NOMO-1 (cell line): Measurements from ENCODE around the gene DIP2C.
A peak's percentile ranks its signal among the peaks of the same experiment; 100 is the strongest.
"Not testable (repeated sequence)": the region's sequence is repeated elsewhere in the genome, so short reads cannot be mapped to it uniquely, and the experiment has no call there.

Experiments
- DNase-seq, 2 experiments: peaks; one replicate each; lab custom pipeline; 2025; ENCODE audit not compliant: unreplicated experiment in 2 of 2; lab: John Stamatoyannopoulos, UW

The DIP2C gene

DNA sequence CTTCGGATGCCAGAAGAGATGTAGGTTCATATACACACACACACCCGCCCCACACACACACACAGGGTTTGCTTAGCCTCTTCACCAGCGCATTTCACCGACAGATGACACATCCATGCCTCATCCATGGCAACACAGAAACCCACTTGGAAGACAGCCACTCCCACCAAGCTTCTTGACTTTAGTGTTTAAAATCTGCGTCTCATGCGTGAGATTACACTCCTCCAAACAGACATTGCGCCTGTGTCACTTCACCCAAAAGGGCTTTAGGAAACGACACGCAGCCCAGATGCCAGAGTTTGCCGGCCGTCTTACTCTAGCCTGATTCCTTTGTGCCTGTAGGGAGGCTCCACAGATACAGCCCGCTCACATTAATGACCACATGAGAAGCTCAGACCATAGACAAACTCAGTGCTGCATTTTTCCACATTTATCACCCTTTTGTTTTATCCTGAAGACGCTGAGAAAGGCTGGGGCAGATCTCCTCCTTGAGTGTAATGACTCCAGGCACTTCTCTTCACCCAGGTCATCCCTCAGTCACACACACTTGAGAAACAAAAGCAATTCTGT lies 73.8 kb downstream of the DIP2C start:
- DNase-seq: no peak

DNA sequence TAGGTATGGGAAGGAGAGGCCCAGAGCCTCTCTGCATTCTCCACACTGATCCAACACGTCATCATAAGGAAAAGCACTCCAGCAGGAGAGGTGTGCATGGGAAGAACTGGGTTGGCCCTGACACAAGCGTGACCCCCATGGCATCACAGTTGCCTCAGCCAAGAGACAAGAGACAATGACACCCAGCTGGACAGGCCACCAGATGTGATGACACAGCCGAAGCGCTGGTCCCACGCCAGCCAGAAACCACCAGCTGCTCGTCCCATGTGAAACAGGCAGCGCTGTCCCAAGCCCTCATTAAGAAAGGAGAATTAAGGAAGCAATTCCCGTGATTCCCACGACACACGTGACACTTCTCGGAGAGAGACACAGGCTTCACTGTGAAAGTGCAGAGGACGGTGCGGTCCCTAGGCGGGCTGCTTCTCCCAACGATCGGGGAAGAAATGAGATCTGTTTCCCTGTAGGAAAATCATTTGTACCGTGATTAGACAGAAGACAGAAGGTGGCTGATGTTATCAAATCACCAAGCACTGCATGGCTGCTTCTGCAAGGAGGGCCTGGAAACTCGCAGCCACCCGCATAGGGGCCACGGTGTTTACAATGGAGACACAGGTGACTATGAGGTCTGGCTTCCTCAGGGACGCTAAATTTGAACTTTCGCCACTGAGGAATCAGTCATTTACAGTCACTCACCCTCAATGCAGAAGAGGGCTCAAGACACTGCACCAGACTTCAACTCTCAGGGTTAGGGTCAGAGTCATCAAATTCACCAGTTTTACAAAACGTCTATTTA lies 74.5 kb downstream of the DIP2C start:
- no peak for DNase-seq

DNA sequence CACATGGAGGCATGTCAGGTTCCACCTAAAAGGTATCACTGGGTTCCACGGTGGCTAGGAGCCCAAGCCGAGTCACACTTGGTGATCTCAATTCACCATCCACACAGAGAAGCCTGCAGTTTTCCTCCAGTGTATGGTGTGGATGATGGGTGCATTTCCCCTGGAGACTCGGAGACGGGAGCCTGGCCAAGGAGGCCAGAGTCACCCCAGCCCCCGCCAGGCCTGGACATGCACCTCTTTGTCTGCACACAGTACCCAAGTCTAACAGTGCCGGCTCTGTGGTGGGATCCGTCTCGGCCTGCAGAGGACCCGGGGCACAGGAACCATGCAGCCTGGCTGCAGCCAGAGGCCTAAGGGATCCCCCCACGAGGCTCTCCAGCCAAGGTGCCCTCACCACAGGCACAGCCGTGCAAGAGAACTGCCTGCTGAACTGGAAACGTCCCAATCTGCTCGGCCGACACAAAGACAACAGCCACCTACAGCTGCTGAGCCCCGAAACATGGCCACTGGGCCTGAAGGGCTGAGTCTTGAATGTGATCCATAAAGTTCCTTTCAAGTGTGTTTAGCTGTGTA lies 75.2 kb downstream of the DIP2C start:
- no peak for DNase-seq

DNA sequence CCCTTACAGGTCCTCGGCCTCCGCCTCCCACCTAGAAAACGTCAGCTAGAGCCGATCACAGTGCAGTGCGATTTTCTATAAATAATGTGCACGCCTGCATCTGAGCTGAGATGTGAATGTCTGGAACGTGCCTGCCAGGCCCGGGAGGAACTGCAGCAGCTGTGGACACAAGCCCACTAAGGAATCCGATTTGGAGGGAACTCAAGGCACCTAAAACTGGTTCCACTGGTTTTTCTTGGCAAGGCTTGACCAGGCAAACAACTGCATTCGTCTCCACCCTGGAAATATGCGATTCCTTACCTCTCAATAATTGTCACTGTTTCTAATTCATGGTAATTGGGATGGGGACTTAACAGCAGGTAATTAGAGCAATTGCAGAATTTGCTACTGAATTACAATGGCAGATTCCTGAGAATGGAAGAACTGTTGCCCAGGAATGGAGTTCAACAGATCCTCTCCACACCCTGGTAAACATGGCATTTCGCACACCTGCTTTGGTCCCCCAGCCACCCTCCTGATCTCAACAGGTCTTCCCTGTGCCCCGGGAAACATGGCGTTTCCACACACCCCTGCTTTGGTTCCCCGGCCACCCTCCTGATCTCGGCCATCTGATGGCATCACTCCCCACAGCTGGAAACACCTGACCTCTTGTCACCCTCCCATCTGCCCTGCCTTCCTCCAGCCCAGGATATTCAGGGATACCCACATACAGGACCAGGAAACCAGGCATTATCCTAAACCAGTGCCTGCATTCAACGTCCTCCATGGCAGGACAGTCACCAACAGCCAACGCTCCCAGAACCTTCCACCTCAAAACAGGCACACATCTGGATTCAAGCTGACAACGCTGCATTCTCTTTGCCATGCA lies 76.0 kb downstream of the DIP2C start:
- no peak for DNase-seq

DNA sequence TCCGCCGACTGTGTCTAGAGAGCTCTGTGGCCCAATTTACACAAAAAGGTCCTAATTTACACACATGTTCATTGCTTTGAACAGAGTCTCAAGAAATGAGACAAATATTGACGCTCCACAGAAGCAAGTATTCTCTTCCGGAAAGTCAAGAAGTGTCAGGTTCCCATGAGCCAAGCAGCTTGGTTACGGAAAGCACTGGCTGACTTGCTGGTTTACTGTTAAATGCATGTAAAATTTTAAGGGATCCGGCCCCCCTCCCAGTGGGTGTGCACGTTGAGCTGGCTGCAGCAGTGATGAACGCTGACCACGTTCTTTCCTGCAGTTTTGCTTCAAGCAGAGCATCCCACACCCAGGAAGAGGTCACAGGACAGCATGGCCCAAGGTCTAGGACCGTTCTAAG lies 76.8 kb downstream of the DIP2C start:
- no peak for DNase-seq

DNA sequence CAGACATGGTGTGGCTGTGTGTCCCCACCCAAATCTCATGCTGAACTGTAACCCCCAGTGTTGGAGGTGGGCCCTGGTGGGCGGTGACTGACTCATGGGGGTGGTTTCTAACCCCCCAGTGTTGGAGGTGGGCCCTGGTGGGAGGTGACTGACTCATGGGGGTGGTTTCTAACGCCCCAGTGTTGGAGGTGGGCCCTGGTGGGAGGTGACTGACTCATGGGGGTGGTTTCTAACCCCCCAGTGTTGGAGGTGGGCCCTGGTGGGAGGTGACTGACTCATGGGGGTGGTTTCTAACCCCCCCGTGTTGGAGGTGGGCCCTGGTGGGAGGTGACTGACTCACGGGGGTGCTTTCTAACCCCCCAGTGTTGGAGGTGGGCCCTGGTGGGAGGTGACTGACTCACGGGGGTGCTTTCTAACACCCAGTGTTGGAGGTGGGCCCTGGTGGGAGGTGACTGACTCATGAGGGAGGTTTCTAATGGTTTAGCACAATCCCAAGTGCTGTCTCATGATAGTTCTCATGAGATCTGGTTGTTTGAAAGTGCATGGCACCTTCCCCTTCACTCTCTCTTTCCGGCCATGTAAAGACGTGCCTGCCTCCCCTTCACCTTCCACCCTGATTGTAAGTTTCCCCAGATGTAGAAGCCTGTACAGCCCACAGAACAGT lies 78.7 kb downstream of the DIP2C start:
- not testable (repeated sequence) for DNase-seq

DNA sequence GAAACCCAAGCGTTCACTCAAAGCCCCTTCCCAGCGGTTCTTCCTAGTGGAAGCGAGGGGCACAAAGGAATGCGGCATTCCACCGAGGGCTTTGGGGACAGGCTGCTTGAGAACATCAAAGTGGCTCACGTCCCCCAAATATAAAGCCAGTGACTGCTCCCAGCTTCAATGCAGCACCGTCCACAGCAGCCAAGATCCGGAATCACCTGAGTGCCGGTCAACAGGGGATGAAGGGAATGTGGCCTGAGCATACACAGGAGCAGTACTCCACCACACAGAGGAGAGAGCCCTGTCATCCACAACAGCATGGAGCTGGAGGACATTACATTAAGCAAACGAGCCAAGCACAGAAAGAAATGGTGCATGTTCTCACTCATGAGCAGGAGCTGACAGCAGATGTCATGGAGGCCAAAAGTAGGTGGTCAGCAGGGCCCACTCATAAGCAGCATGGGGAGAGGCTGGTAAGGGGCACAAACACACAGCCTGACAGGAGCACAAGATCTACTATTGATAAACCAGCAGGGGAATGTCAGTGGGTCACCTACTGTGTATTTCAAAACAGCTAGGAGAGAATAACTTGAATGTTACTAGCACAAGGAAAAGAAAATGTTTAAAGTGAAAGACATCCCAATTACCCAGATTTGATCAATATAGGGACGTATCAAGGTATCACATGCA lies 79.5 kb downstream of the DIP2C start:
- DNase-seq: no peak

DNA sequence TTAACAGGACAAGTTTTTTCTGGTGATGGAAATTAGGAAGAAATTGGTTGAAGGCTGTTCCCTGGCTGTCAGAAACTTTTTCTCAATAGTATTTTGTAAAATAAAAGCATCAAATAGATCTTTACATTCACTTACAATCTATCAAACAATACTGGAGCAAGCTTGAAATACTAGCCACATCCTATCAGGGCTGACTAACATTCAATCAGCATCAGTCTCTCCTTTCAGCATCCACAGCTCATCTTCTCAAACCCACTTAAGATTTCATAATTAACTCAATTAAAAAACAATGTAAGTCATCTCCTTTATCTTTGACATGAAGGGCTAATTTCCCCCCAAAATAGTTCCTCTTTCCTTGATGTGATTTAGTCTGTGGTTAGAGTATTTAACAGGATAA lies 80.2 kb downstream of the DIP2C start:
- no peak for DNase-seq

DNA sequence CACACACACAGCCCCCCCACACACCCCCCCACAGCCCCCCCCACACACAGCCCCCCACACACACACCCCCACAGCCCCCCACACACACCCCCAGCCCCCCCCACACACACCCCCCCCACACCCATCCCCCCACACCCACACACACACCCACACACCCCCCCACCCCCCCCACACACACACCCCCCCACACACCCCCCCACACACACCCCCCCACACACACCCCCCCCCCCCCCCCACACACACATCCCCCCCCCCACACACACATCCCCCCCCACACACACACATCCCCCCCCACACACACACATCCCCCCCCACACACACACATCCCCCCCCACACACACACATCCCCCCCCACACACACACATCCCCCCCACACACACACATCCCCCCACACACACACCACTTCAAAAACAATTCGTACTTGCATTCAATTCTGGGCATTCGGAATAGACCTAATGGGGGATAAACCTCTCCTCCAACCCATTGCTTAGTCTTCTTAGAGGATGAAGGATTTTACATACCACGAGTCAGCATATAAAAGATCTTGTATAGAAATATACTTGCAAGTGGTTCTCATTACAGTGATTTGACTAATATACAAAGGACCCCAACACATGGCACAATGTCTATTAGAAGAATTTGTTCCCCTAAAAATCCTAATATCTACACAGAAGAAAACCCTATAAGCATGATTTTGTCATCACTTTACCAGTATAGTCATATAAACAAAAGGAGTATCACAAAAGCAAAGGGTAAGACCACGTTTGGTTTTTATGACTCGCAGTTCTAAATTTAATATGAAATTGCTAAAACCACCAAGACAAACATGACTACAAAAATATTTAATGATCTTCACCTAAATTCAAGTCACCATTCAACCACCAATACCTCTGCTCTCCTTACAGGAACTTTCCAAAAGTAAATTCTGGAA lies 80.9 kb downstream of the DIP2C start:
- DNase-seq: no peak

DNA sequence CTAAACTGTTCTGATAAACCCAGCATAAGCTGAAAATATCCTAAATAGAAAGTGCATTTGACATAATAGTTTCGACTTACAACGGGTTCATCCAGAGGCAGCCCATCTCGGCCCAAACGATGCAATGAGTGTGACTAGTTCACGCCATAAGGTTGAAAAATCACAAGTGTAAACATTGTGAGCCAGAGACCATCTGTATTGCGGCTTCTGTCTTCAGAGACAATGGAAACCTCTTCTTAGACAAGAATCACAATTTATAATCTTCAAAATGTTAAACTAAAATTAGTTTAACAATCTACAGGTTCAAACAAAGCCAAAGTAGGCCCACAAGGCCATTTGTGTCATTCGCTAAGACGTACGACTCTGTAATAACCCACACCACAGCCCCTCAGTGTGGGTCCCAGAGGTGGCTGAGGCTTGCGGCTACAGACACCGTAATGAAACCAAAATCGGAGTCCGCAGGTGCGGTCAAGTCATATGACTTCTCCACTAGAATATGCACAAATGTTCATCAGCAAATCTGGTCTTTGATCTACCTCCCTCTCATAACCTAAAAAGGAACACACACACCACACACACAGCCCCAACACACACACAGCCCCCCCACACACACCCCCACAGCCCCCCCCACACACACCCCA lies 81.8 kb downstream of the DIP2C start:
- no peak for DNase-seq

DNA sequence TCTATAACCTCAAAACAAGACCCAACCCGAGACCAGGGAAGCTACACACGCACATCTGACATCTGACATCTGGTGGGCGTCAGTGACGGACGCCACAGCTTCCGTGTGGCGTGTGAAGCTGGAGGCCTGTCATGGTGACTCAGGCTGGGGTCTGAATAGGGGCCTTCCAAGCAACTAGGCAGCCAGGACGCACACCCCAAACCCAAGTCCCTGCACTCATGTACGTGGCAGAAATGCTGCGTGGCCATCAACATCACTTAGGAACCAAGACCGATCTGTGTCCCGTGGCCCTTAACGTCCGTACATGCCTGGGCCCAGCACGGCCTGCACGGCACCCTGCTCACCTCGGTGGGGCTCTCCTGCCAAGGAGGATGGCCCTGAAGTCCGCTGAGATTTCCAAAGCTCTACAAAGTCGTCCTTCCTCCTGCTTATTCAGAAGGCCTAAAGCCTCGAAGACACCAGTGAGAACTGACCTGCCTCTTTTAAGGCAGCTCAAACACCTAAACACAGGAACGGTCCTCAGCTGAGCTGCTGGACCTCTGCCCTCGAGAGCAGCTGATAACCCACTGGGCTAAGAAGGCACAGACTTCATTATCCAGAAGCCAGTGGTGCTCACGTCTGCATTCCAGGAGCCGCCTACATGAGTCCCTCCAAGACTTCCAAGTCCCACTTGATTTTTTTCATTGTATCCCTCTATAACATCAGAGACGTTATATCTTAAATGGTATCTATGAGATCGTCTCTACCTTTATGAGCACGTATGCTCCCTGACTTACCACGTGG lies 82.5 kb downstream of the DIP2C start:
- no peak for DNase-seq

DNA sequence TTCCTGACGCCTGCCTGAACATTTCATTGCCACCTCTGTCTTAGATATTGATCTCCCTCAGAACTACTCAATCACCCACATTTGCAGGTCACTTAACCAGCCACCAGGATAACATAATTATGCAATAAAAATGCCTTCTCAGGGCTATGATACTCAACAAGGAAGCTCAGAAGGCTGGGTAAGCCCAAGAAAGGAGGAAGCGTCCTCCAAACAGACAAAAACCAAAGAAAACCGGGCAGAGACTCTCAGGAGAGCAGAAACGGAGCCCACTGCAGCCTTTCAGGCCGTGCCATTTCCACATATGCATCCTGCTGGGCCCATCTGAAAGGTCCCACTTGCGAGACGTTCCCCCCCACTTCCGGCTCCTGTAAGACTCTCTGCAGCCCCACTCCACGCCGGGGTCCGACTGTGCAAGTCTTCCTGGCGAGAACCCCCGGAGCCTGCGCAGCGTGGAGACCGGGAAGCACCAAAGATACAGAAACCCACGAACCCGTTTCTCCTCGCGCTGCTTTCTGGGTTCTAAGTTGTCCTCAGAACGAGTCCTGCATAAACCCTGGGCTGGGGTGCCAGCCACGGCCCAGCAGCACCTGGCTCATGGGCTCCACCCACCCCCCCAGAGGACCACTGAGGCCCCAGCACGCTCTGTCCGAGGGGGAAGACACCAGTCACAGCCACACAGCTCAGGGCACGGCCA lies 83.7 kb downstream of the DIP2C start:
- DNase-seq: peak in 1 of 2 experiments; percentile 28

DNA sequence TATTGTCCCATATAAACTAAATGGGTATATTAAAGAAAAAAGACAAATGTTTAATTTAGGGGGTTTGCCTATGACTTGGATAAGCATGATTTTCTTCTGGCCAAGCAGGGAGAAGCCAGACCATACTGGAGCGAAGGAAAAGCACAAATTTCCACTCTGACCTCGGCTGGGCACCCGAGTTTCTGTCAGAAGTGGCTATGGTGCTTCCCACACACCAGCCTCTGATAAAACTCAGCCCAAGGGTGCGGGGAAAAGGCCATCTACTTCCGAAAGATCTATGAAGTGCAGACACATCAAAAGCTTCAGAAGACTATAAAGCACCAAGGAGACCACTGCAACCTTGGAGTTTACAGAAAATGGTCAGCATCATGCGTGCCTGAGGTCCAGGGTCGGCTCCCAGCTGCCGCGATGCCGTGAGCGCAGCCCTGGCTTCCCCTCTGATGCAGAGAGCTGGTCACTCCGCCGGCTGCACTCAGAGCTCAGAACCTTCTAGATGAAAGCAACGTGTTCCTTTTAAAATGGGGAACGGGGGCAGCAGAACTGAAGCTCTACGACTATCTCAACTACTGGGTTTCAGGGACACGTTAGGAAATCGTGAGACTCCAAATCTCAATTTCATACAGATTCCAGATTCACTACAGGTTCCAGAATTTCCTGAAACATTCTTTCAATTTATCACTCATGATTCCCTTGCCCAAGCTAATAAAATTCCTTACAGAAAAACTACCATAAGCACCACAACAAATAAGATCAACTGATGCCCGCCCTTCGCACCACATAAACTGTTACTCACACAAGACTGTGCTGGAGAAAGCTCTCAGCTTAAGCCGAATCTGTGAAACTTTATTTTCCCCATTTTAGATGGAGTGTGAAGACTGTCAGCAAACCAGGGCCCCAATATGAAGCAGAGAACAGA lies 84.5 kb downstream of the DIP2C start:
- DNase-seq: no peak

DNA sequence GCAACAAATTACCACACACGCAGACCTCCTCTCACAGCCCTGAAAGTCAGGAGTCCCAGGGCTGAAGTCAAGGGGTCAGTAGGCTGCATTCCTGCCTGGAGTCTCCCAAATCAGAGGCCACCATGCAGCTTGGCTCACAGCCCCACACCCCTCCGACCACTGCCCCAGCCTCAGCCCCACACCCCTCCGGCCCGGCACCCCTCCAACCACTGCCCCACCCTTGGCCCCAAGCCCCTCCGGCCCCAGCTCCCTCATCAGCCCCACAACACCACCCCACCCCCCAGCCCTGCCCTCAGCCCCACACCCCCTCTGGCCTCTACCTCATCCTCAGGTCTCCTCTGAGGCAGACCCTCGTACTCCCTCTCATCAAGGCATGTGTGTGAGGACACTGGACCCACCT lies 85.7 kb downstream of the DIP2C start:
- no peak for DNase-seq

DNA sequence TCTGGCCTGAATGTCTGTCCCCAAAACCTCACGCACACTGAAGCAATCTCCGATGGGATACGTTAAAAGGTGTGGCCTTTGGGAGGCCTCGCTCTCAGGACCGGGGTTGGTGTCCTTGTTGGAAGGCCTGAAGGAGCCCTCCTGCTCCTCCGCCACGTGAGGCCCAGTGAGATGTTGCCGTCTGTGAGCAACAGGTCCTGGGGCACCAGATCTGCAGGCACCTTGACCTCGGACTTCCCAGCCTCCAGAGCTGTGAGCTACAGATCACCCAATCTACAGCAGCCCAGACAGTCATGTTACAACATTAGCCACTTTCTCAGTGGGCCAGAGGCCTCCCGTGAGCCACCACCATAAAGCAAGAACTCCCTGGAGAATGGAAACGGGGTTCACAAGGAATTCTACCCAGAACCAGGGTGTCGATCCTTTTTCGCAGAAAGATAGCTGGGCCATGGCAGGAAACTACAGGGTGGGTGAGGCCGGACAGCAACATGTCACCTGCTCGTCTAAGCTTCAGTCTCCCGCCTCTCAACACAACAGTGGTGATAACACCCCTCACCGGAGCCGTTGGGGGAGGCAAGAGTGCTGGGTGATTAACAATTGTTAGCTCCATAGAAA lies 87.0 kb downstream of the DIP2C start:
- no peak for DNase-seq

DNA sequence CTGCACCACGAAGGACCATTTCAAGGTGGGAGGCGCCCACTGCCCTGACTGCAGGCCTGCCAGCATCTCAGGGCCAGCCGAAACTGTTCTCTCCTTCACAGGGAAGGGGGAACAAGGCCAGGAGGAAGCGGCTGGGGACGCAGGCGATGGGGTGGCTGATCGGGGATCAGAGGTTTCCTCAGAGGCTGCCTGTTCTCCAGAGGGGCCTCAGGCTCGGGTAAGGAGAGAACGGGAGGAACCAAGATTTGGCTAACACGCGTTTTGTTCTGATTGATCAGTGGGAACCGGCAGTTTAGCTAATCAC lies 87.9 kb downstream of the DIP2C start:
- DNase-seq: no peak
